DMS 273 (cell line): ENCODE data around the gene UFC1.
"Not testable (repeated sequence)": the region's sequence is repeated elsewhere in the genome, so short reads cannot be mapped to it uniquely, and the experiment has no call there.

ENCODE experiments used
- DNase-seq: peaks from one replicate; lab custom pipeline; 2025; ENCODE audit not compliant: unreplicated experiment; lab: John Stamatoyannopoulos, UW

UFC1 gene

DNA sequence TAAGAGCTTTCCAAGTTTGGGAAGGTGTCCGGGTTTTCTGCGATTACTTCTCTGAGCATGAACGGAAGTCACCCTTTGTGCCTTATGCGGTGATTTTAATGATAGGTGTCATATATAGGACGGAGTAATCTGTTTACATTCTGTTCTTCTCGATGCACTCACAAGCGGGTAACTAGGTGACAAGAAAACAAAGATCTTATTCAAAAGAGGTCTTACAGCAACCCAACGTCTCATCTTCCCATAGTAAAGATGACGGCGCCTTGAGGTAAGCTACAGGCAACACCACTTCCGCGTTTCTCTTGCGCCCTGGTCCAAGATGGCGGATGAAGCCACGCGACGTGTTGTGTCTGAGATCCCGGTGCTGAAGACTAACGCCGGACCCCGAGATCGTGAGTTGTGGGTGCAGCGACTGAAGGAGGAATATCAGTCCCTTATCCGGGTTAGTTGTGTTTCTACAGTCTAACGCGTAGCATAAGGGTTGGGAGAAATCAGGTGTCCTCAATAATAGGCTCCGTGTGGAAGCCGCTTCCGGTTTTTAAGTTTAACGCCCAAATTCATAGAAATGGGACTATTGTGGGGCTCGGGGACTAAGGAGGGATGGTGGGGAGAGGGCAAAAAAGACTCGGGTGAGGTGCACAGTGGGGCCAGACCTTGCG, at the start of gene UFC1:
TSS of gene UFC1 (plus strand) at position 297 of the 656 bp plus-strand sequence. CDS start at position 317, 20 bp downstream.
- DNase-seq = peak; percentile 94

GRCh38 chr1:161106431-161106830, 47.3 kb upstream of the UFC1 start:
- DNase-seq = no peak

- DNase-seq = no peak
These were observed 42.7 kb upstream of the UFC1 start for GRCh38 chr1:161111117-161111516.

GRCh38 chr1:161111527-161111926, 42.3 kb upstream of the UFC1 start:
- DNase-seq = no peak

- no peak for DNase-seq
These were observed 39.9 kb upstream of the UFC1 start for GRCh38 chr1:161113915-161114314.

DNA sequence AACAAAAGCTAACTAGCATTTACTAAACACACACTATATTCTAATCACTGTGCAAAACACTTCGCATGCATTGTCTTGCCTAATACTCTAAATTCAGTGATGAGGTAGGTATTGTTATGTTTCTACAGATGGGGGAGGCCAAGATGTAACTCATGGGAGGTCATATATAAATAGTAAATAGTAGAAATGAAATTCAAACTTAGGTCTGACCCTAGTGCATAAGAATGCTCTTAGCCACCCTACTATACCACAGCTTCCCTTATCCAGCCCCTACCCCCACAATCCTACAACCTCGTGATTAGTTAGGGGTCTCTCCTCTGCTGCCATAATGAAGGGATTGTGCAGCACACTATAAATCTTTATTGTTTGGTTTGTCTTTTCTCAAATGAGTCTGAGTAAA, 39.2 kb upstream of the UFC1 start:
- DNase-seq = no peak

DNA sequence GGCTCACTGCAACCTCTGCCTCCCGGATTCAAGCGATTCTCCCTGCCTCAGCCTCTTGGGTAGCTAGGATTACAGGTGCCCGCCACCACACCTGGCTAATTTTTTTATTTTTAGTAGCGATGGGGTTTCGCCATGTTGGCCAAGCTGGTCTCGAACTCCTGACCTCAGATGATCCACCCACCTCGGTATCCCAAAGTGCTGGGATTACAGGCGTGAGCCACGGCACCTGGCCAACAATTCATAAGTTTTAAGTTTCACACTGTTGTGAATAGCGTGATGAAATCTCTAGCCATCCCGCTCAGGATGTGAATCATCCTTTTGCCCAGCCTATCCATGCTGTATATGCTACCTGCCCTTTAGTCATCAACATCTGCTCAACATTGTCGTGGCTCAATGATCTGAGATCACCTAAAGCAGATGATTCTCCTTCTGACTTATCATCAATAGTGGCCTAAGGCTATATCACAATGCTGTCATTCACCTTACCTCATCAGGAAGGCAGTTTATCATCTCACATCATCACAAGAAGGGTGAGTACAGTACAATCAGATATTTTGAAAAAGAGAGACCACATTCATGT, 38.6 kb upstream of the UFC1 start:
- peak; percentile 45 for DNase-seq

DNA sequence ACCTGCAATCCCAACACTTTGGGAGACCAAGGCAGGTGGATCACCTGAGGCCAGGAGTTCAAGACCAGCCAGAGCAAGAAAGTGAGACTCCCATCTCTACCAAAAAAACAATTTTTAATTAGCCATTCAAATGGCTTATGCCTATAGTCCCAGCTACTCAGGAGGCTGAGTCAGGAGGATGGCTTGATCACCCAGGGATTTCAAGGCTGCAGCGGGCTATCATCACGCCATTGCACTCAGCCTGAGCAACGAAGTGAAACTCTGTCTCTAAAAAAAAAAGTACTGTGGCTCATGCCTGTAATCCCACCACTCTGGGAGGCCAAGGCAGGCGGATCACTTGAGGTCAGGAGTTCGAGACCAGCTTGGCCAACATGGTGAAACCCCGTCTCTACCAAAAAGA, 37.8 kb upstream of the UFC1 start:
- not testable (repeated sequence) for DNase-seq

GRCh38 chr1:161117759-161118581, 35.8 kb upstream of the UFC1 start, which contains the start of the genes NIT1 and PFDN2:
Gene NIT1, plus strand, starts transcription at chr1:161118105. Its CDS starts 72 bp downstream, at chr1:161118177.
Gene PFDN2, minus strand, starts transcription at chr1:161118037. Its CDS starts 11 bp downstream, at chr1:161118026.
- peak; percentile 94 for DNase-seq

DNA sequence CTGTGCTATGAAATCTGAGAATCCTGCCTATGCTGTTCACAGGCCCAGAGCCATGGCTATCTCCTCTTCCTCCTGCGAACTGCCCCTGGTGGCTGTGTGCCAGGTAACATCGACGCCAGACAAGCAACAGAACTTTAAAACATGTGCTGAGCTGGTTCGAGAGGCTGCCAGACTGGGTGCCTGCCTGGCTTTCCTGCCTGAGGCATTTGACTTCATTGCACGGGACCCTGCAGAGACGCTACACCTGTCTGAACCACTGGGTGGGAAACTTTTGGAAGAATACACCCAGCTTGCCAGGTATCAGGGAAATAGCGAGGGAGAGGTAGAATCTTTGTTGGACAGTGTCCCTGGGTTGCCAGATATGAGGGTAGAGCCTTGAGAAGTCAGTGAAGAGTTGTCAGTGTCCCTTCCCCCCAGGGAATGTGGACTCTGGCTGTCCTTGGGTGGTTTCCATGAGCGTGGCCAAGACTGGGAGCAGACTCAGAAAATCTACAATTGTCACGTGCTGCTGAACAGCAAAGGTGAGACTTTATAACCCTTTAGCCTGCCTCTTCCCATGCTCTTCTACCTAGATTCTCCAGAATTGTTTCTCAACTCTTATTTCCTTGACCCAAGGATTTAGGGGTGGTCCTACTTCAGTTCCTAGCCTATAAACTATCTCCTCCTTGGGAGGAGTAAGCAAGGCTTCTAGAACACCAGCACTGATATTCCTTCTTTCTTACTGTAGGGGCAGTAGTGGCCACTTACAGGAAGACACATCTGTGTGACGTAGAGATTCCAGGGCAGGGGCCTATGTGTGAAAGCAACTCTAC, 34.5 kb upstream of the UFC1 start:
- DNase-seq = peak; percentile 58

GRCh38 chr1:161121042-161121650, 32.6 kb upstream of the UFC1 start:
- DNase-seq = no peak

DNA sequence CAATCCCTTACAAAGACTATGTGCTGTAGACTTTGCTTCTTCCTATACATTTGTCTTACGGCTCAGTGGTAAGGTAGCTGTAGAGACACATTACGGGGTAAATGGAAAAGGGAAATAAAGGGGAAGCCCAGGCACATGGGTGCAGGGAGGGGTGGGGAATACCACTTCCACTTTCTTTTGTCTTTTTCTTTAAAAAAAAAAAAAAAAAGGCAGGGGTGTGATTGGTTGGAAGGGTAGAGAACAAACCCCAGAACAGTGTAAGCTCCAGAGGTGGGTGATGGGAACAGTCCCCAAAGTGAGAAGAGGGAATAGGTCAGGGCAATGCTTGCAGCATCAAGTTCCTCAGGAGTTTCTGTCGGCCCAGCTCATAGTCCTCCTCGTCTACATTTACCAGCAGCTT, 31.9 kb upstream of the UFC1 start:
- DNase-seq = no peak

- no peak for DNase-seq
These were observed 30.8 kb upstream of the UFC1 start for GRCh38 chr1:161122967-161123366.

GRCh38 chr1:161127649-161128048, 26.1 kb upstream of the UFC1 start:
- DNase-seq = no peak

DNA sequence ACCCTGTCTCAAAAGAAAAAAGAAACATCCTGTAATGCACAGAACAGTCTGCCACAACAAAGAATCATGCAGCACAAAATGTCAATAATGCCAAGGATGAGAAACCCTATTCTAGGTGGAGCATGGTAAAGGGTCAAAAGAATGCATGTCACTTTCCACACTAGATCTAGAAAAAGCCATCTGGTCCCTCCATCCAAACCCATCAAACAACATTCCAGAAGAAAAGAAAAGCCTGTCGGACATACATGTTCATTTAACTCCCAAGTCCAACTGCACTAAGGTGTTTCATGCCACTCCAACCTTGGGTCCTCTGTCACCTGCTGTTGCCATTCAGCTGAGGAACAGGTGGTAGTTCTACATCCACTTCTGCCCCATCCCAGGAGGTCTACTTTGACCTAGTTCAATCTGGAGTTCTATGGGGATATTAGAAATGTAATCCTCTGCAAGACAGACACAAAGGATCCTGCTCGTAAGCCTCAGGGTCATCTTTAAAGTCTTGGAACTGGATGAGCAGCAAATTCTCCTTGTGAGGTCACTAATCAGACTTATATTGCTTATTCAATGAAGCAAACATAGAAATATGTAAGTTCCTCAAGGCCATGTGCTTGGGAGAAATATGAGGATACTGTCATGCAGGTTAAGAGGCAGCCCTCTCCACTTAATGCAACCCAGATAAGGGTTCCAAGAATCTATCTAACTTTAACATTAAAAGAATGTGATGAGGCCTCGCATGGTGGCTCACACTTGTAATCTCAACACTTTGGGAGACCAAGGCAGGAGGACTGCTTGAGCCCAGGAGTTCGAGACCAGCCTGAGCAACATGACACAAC, 25.0 kb upstream of the UFC1 start:
- no peak for DNase-seq

DNA sequence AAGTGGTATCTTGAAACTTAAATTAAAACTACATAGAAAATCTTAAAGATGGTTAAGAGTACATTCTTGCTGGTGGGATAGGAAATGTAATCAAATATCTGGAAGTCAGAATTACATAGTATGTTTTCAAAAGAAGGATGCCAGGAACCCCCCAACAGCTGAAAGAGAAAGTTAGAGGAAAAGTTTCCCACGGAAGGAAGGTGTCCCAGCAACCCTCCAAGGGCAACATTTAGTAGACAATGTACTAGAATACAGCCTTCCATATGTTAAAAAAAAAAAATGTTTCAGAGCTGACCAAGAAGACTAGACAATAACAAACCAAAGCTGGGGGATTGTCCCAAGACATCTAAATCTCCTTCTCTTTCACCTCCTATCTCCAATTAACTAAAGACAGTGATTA, 23.5 kb upstream of the UFC1 start:
- no peak for DNase-seq

DNA sequence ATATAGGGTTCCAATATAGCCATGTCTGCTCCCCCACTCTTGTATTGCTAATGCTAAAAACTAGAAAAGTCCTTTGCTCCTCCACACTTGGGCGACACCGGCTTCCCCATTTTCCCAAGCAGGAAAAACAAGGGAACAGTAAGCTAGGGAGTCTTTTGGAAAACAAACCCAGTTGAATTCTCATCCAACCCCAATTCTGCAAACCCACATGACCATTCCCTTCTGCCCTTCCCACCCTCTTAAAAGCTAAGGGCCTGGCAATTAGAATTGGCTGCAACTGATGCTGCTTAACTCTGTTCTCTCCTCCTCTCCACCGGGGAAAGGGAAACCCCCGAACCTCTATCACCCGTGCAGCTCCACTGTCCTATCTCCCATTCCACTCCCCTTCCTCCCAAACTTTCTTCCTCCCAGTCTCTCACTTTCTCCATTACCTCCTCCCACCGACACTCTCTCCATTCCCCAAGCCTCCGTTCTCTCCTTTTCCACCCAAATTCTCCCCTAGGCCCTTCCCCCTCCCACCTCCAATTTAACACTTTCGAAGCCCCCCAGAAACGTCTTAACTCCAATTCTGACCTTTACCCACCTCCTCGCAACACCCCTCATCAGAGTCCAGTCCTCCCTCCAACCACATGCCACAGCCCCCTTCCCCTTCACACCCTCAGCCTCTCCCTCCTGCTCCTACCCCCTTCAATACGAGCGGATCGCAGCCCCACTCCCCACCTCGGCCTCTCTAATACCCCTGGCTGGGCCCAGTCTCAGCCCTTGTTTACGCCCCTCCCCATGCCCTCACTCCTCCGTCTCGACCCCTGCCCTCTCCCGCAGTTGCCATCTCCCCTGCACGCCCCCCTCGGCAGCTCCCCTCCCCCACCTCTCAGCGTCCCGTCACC, 22.0 kb upstream of the UFC1 start:
- peak; percentile 44 for DNase-seq

GRCh38 chr1:161132410-161133219, 21.2 kb upstream of the UFC1 start, which contains the start of gene DEDD:
Gene DEDD, minus strand, starts transcription at chr1:161132667. Its CDS starts 8,205 bp downstream, at chr1:161124462.
- peak; percentile 98 for DNase-seq
